Measurements from ENCODE around the gene MRS2.

The MRS2 gene

DNA sequence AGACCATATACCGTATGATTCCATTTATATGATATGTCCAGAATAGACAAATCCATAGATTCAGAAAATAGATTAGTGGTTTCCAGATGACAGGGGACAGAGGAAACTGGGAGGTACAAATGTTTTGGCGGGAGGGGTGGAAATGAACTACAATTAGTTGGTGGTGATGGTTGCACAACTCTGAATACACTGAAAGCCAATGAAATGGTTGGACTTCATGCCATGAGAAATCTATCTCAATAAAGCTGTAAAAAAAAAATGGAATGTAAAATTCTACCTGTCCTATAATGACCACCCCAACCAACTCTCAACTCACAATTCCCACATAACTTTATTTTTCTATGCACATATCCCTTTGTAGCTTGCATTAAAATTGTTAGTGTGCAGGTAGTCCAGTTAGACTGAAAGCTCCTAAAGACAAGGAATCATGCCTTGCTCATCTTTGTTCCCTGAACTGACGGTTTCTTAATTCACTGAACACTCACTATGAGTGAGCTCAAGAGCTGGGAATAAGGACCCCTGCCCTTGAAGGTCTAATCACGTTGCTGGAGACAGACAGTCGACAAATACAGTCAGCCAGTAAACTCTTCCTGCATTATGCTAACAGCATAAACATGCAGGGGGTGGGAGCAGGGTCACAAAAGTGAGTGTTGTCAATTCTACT, 46.3 kb upstream of the MRS2 start:
- H3K4me3 ChIP-seq (replicated peaks; ENCODE audit: insufficient read depth, low read length) = no peak overlapping the region
- no peak for TF ChIP-seq SPI1 (IDR thresholded peaks at IDR 0.05; ENCODE audit: borderline replicate concordance, low read depth)
- TF ChIP-seq, protein P1, sequence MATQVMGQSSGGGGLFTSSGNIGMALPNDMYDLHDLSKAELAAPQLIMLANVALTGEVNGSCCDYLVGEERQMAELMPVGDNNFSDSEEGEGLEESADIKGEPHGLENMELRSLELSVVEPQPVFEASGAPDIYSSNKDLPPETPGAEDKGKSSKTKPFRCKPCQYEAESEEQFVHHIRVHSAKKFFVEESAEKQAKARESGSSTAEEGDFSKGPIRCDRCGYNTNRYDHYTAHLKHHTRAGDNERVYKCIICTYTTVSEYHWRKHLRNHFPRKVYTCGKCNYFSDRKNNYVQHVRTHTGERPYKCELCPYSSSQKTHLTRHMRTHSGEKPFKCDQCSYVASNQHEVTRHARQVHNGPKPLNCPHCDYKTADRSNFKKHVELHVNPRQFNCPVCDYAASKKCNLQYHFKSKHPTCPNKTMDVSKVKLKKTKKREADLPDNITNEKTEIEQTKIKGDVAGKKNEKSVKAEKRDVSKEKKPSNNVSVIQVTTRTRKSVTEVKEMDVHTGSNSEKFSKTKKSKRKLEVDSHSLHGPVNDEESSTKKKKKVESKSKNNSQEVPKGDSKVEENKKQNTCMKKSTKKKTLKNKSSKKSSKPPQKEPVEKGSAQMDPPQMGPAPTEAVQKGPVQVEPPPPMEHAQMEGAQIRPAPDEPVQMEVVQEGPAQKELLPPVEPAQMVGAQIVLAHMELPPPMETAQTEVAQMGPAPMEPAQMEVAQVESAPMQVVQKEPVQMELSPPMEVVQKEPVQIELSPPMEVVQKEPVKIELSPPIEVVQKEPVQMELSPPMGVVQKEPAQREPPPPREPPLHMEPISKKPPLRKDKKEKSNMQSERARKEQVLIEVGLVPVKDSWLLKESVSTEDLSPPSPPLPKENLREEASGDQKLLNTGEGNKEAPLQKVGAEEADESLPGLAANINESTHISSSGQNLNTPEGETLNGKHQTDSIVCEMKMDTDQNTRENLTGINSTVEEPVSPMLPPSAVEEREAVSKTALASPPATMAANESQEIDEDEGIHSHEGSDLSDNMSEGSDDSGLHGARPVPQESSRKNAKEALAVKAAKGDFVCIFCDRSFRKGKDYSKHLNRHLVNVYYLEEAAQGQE (IDR thresholded peaks at IDR 0.05; ENCODE audit: insufficient replicate concordance, low read depth) = no peak
- no peak for DNase-seq (ENCODE audit: low read depth in 1 of 2, low spot score in 1 of 2)
- peaks cover 5% of the 10 kb centered on the region for H3K27me3 ChIP-seq (ENCODE audit: insufficient read depth, poor library complexity, severe bottlenecking)
- no peak overlapping the region for H3K27ac ChIP-seq (replicated peaks)

DNA sequence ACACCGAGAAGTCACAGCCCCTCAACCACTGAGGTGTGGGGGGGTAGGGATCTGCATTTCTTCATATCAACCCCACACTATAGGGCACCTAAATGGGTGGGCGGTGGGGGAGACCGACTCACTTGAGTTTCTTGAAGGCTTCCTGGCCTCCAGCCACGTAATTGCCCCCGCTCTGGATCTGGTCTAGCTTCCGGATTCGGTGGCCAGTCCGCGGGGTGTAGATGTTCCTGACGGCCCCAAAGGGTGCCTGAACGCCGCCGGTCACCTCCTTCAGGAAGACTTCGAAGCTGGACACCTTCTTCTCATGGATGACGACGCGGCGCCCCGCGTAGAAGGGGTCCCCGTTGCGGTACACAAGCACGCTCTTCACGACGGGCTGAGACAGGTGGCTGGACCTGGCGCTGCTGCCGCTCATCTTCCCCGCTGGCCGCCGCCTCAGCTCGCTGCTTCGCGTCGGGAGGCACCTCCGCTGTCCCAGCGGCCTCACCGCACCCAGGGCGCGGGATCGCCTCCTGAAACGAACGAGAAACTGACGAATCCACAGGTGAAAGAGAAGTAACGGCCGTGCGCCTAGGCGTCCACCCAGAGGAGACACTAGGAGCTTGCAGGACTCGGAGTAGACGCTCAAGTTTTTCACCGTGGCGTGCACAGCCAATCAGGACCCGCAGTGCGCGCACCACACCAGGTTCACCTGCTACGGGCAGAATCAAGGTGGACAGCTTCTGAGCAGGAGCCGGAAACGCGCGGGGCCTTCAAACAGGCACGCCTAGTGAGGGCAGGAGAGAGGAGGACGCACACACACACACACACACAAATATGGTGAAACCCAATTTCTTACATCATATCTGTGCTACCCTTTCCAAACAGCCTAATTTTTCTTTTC, 45.2 kb upstream of the MRS2 start, which contains the start of gene DCDC2:
Gene DCDC2 (minus strand): TSS at position 724 of the 883 bp plus-strand sequence. CDS start 309 bp downstream, at position 415.
- no peak within 1 kb of the TSS for H3K4me3 ChIP-seq (replicated peaks; ENCODE audit: insufficient read depth, low read length)
- H3K27ac ChIP-seq (replicated peaks) = no peak within 1 kb of the TSS
- TF ChIP-seq, protein P1 (IDR thresholded peaks at IDR 0.05; ENCODE audit: insufficient replicate concordance, low read depth) = no peak
- TF ChIP-seq POLR2AphosphoS5 (IDR thresholded peaks at IDR 0.05; ENCODE audit: low read depth) = no peak
- TF ChIP-seq SPI1 (IDR thresholded peaks at IDR 0.05; ENCODE audit: borderline replicate concordance, low read depth) = no peak
- TF ChIP-seq, protein P2, sequence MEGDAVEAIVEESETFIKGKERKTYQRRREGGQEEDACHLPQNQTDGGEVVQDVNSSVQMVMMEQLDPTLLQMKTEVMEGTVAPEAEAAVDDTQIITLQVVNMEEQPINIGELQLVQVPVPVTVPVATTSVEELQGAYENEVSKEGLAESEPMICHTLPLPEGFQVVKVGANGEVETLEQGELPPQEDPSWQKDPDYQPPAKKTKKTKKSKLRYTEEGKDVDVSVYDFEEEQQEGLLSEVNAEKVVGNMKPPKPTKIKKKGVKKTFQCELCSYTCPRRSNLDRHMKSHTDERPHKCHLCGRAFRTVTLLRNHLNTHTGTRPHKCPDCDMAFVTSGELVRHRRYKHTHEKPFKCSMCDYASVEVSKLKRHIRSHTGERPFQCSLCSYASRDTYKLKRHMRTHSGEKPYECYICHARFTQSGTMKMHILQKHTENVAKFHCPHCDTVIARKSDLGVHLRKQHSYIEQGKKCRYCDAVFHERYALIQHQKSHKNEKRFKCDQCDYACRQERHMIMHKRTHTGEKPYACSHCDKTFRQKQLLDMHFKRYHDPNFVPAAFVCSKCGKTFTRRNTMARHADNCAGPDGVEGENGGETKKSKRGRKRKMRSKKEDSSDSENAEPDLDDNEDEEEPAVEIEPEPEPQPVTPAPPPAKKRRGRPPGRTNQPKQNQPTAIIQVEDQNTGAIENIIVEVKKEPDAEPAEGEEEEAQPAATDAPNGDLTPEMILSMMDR (IDR thresholded peaks at IDR 0.05; ENCODE audit: insufficient read depth, low read length) = no peak
- no peak for TF ChIP-seq GABPA (IDR thresholded peaks at IDR 0.05; ENCODE audit: low read depth)
- no peak for DNase-seq (ENCODE audit: low read depth in 1 of 2, low spot score in 1 of 2)
- peaks cover 5% of the 10 kb centered on the region for H3K27me3 ChIP-seq (ENCODE audit: insufficient read depth, poor library complexity, severe bottlenecking)

DNA sequence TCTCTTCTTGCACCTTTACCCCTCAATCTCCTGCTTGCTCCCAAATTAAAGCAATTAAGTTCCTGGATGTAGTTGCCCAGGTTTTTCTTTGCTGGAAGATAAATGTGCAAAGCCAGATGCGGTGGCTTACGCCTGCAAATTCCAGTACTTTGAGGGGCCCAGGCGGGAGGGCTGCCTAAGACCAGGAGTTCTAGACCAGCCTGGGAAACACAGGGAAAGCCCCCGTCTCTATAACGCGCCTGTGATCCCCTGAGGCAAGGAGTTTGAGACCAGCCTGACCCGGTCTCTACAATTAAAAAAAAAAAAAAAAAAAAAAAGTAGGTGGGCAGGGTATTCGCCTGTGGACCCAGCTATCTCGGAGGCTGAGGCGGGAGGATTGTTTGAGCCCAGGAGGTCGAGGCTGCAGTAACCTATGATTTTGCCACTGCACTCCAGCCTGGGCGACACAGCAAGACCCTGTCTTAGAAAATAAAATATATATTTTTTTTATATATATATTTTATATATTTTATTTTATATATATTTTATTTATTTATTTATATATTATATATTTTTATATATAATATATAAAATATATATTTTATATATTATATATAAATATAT, 44.4 kb upstream of the MRS2 start:
- TF ChIP-seq POLR2AphosphoS5 (IDR thresholded peaks at IDR 0.05; ENCODE audit: low read depth) (no peak), SPI1 (IDR thresholded peaks at IDR 0.05; ENCODE audit: borderline replicate concordance, low read depth) (no peak), GABPA (IDR thresholded peaks at IDR 0.05; ENCODE audit: low read depth) (no peak)
- TF ChIP-seq, protein P1 (IDR thresholded peaks at IDR 0.05; ENCODE audit: insufficient replicate concordance, low read depth) = no peak
- TF ChIP-seq, protein P2 (IDR thresholded peaks at IDR 0.05; ENCODE audit: insufficient read depth, low read length) = no peak
- Histone ChIP-seq H3K27me3 (ENCODE audit: insufficient read depth, poor library complexity, severe bottlenecking) (peaks cover 5% of the 10 kb centered on the region), H3K27ac (replicated peaks) (no peak overlapping the region), H3K4me3 (replicated peaks; ENCODE audit: insufficient read depth, low read length) (no peak overlapping the region)
- DNase-seq (ENCODE audit: low read depth in 1 of 2, low spot score in 1 of 2) = no peak
